ENCODE results near the gene FMO4. TPM values are rescaled to one million over a fixed set of nuclear protein-coding genes. Genes with fewer than 3 reads are reported as not detected.
"Not testable (repeated sequence)": the region's sequence is repeated elsewhere in the genome, so short reads cannot be mapped to it uniquely, and the experiment has no call there.

FMO4 gene
- polyA plus RNA-seq, 4 donors, result 10.7 to 19.4 (median 14.7) TPM

GRCh38 chr1:171379846-171380245, 65.9 kb downstream of the FMO4 start:
- DNase-seq (ENCODE audit: low read depth in 4 of 4, low spot score in 3 of 4), result no peak

GRCh38 chr1:171381866-171382210, 67.9 kb downstream of the FMO4 start:
- no peak for DNase-seq (ENCODE audit: low read depth in 4 of 4, low spot score in 3 of 4)

GRCh38 chr1:171384496-171384895, 70.5 kb downstream of the FMO4 start:
- DNase-seq (ENCODE audit: low read depth in 4 of 4, low spot score in 3 of 4), result no peak

- DNase-seq (ENCODE audit: low read depth in 4 of 4, low spot score in 3 of 4), result no peak
Observed at GRCh38 chr1:171389171-171389570, 75.2 kb downstream of the FMO4 start.

- DNase-seq (ENCODE audit: low read depth in 4 of 4, low spot score in 3 of 4), result not testable (repeated sequence)
Observed at GRCh38 chr1:171390740-171391139, 76.8 kb downstream of the FMO4 start.

Other genes with a start within 250 kb of the FMO4 start
- gene FMO3, start 223.3 kb upstream of the FMO4 start, polyA plus RNA-seq (ENCODE audit: insufficient read length in 4 of 4), result under 1 TPM in 2 of 4 donors, not detected in 2; 0.07 to 0.10 TPM
- gene FMO2, start 128.9 kb upstream of the FMO4 start, polyA plus RNA-seq (ENCODE audit: insufficient read length in 4 of 4), result 1 to 10 TPM in 3 of 4 donors, under 1 TPM in 1; 0.52 to 1.9 (median 1.6) TPM
- gene FMO1, start 65.7 kb upstream of the FMO4 start, polyA plus RNA-seq (ENCODE audit: insufficient read length in 4 of 4), result 100 to 1,000 TPM; 144 to 239 (median 178) TPM
- 100 to 1,000 TPM; 108 to 141 (median 134) TPM for gene PRRC2C, start 171.3 kb downstream of the FMO4 start, polyA plus RNA-seq (ENCODE audit: insufficient read length in 4 of 4)